ENCODE data around the gene LYRM4.

GRCh38 chr6:5184218-5184617 lies 76.5 kb downstream of the LYRM4 start:
- no peak for TF ChIP-seq CTCF (IDR thresholded peaks at IDR 0.05; ENCODE audit: low read length)
- no peak for TF ChIP-seq EZH2 (IDR thresholded peaks at IDR 0.05; ENCODE audit: borderline replicate concordance, low read length)

Data from OCI-LY1 (cell line).